Activated CD8-positive, alpha-beta memory T cell treated with anti-CD3 and anti-CD28 coated beads, Interleukin-2, amount 50 U/mL, for 1 hour (primary cell): ENCODE results near the gene GOSR2.
"Not testable (repeated sequence)": the region's sequence is repeated elsewhere in the genome, so short reads cannot be mapped to it uniquely, and the experiment has no call there.

Experiments used
- DNase-seq: peaks from one replicate; pipeline ENCODE4 v3.0.0-alpha.2; 2020; ENCODE audit errors: extremely low read depth

Gene GOSR2

GRCh38 chr17:46964315-46965265, 41.6 kb downstream of the GOSR2 start:
- DNase-seq, result no peak

- DNase-seq, result no peak
Observed at GRCh38 chr17:46968224-46968834, 45.4 kb downstream of the GOSR2 start.

- no peak for DNase-seq
Observed at GRCh38 chr17:46968896-46969295, 45.9 kb downstream of the GOSR2 start.

- DNase-seq, result no peak
Observed at GRCh38 chr17:46971647-46972300, 48.8 kb downstream of the GOSR2 start.

- no peak for DNase-seq
Observed at GRCh38 chr17:46972346-46972745, 49.4 kb downstream of the GOSR2 start.

GRCh38 chr17:46974086-46974485, 51.1 kb downstream of the GOSR2 start:
- no peak for DNase-seq

- no peak for DNase-seq
Observed at GRCh38 chr17:46975287-46975686, 52.3 kb downstream of the GOSR2 start.

GRCh38 chr17:46976626-46977270, 53.8 kb downstream of the GOSR2 start:
- no peak for DNase-seq

- no peak for DNase-seq
Observed at GRCh38 chr17:46977348-46977747, 54.4 kb downstream of the GOSR2 start.

GRCh38 chr17:46977750-46978488, 55.0 kb downstream of the GOSR2 start:
- DNase-seq, result no peak

GRCh38 chr17:46978489-46979146, 55.7 kb downstream of the GOSR2 start:
- no peak for DNase-seq

- DNase-seq, result no peak
Observed at GRCh38 chr17:46979147-46979863, 56.3 kb downstream of the GOSR2 start, which contains the start of gene RPRML. TSS of gene RPRML (minus strand) at chr17:46979253. CDS start at chr17:46979007, 246 bp downstream.

GRCh38 chr17:46982577-46982976, 59.6 kb downstream of the GOSR2 start:
- DNase-seq, result no peak

GRCh38 chr17:46983782-46984181, 60.8 kb downstream of the GOSR2 start:
- no peak for DNase-seq

GRCh38 chr17:46984341-46984740, 61.4 kb downstream of the GOSR2 start:
- DNase-seq, result no peak

- DNase-seq, result no peak
Observed at GRCh38 chr17:46984892-46985291, 61.9 kb downstream of the GOSR2 start.

- DNase-seq, result no peak
Observed at GRCh38 chr17:46986366-46986765, 63.4 kb downstream of the GOSR2 start.

- not testable (repeated sequence) for DNase-seq
Observed at GRCh38 chr17:46987927-46988326, 65.0 kb downstream of the GOSR2 start.

GRCh38 chr17:46989637-46990431, 66.9 kb downstream of the GOSR2 start:
- no peak for DNase-seq
